Measurements from ENCODE around the gene FLOT1.

GRCh38 chr6:30747300-30747687 lies 4.8 kb upstream of the FLOT1 start:
- TF ChIP-seq, protein P1, sequence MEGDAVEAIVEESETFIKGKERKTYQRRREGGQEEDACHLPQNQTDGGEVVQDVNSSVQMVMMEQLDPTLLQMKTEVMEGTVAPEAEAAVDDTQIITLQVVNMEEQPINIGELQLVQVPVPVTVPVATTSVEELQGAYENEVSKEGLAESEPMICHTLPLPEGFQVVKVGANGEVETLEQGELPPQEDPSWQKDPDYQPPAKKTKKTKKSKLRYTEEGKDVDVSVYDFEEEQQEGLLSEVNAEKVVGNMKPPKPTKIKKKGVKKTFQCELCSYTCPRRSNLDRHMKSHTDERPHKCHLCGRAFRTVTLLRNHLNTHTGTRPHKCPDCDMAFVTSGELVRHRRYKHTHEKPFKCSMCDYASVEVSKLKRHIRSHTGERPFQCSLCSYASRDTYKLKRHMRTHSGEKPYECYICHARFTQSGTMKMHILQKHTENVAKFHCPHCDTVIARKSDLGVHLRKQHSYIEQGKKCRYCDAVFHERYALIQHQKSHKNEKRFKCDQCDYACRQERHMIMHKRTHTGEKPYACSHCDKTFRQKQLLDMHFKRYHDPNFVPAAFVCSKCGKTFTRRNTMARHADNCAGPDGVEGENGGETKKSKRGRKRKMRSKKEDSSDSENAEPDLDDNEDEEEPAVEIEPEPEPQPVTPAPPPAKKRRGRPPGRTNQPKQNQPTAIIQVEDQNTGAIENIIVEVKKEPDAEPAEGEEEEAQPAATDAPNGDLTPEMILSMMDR (IDR thresholded peaks at IDR 0.05) = no peak
- TF ChIP-seq TP53 (CRISPR knock-in tag; IDR thresholded peaks at IDR 0.05) = no peak
- TF ChIP-seq FOXJ3 (CRISPR knock-in tag; IDR thresholded peaks at IDR 0.05; ENCODE audit: borderline replicate concordance) = no peak
- TF ChIP-seq, protein P2, sequence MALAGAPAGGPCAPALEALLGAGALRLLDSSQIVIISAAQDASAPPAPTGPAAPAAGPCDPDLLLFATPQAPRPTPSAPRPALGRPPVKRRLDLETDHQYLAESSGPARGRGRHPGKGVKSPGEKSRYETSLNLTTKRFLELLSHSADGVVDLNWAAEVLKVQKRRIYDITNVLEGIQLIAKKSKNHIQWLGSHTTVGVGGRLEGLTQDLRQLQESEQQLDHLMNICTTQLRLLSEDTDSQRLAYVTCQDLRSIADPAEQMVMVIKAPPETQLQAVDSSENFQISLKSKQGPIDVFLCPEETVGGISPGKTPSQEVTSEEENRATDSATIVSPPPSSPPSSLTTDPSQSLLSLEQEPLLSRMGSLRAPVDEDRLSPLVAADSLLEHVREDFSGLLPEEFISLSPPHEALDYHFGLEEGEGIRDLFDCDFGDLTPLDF (CRISPR knock-in tag; IDR thresholded peaks at IDR 0.05) = no peak

Data from WTC11 (cell line).